ENCODE data around the gene BMI1. TPM values are rescaled to one million over a fixed set of nuclear protein-coding genes. Genes with fewer than 3 reads are reported as not detected.

The BMI1 gene
- total RNA-seq, 1 experiment from 2014 or later = 81.1 TPM

- no peaks in the 10 kb centered on the region for H3K9me2 ChIP-seq (ENCODE audit: insufficient read depth)
- no peak overlapping the region for H2AFZ ChIP-seq (ENCODE audit: low read depth, low read length, poor library complexity, severe bottlenecking)
- peaks cover 3 to 16% of the 10 kb centered on the region in 2 experiments; a peak in 2 of 4 replicates for H3K4me1 ChIP-seq (ENCODE audit: control insufficient read depth in 1 of 2, insufficient read depth in 2 of 2, low read length in 2 of 2)
- H3K27me3 ChIP-seq (ENCODE audit: insufficient read depth, low read length) = peaks cover 11% of the 10 kb centered on the region; the same call in 1 of the 2 replicates
- no TSS peak for BruUV-seq (replicated peaks)
- H4K20me1 ChIP-seq (ENCODE audit: insufficient read depth) = no peaks in the 10 kb centered on the region
- RAD21 ChIA-PET (ENCODE audit: low non-redundant PET in 1 of 2, low total read pairs in 2 of 2, uncharacterized antibody in 2 of 2, unreplicated experiment in 2 of 2) = no interaction called here
- no peaks in the 10 kb centered on the region for H3K9me3 ChIP-seq (ENCODE audit: control insufficient read depth in 1 of 2, insufficient read depth in 1 of 2, low read depth in 1 of 2, low read length in 2 of 2)
- H3K36me3 ChIP-seq (ENCODE audit: control insufficient read depth in 1 of 2, insufficient read depth in 2 of 2, low read length in 2 of 2) = no peaks in the 10 kb centered on the region
- no peak overlapping the region for H3K4me2 ChIP-seq (ENCODE audit: low read length)
- no peak for DNase-seq (ENCODE audit: low read depth, low spot score)
- no peak overlapping the region for H3K27ac ChIP-seq (ENCODE audit: low read depth, low read length)
- POLR2A ChIA-PET = no interaction called here
- CTCF ChIA-PET = no interaction called here
- TF ChIP-seq FOSL1 (IDR thresholded peaks at IDR 0.05; ENCODE audit: low read depth) = no peak
- no peak for ATAC-seq
- H3K79me2 ChIP-seq (ENCODE audit: insufficient read depth, low read length) = no peaks in the 10 kb centered on the region
- intact Hi-C loops (cut with micrococcal nuclease) = no loop called here
- H3K4me3 ChIP-seq (replicated peaks in 1 of 2; ENCODE audit: low read depth in 1 of 2, low read length in 2 of 2) = no peak overlapping the region
- H3K9ac ChIP-seq (ENCODE audit: low read length) = no peak overlapping the region
These were observed 21.5 kb downstream of the BMI1 start for GRCh38 chr10:22342421-22342820.

- ChIA-PET POLR2A (no interaction called here), RAD21 (ENCODE audit: low non-redundant PET in 1 of 2, low total read pairs in 2 of 2, uncharacterized antibody in 2 of 2, unreplicated experiment in 2 of 2) (no interaction called here), CTCF (no interaction called here)
- Histone ChIP-seq H3K27ac (ENCODE audit: low read depth, low read length) (no peak overlapping the region), H3K27me3 (ENCODE audit: insufficient read depth, low read length) (peaks cover 6% of the 10 kb centered on the region; the same call in 1 of the 2 replicates), H3K9ac (ENCODE audit: low read length) (no peak overlapping the region), H3K9me2 (ENCODE audit: insufficient read depth) (no peaks in the 10 kb centered on the region), H3K4me1 (ENCODE audit: control insufficient read depth in 1 of 2, insufficient read depth in 2 of 2, low read length in 2 of 2) (peaks cover 3 to 16% of the 10 kb centered on the region in 2 experiments; a peak in 2 of 4 replicates), H4K20me1 (ENCODE audit: insufficient read depth) (no peaks in the 10 kb centered on the region), H3K36me3 (ENCODE audit: control insufficient read depth in 1 of 2, insufficient read depth in 2 of 2, low read length in 2 of 2) (no peaks in the 10 kb centered on the region), H3K4me3 (replicated peaks in 1 of 2; ENCODE audit: low read depth in 1 of 2, low read length in 2 of 2) (no peak overlapping the region), H3K9me3 (ENCODE audit: control insufficient read depth in 1 of 2, insufficient read depth in 1 of 2, low read depth in 1 of 2, low read length in 2 of 2) (no peaks in the 10 kb centered on the region), H3K4me2 (ENCODE audit: low read length) (no peak overlapping the region), H2AFZ (ENCODE audit: low read depth, low read length, poor library complexity, severe bottlenecking) (no peak overlapping the region), H3K79me2 (ENCODE audit: insufficient read depth, low read length) (no peaks in the 10 kb centered on the region)
- ATAC-seq = no peak
- no TSS peak for BruUV-seq (replicated peaks)
- DNase-seq (ENCODE audit: low read depth, low spot score) = no peak
- no peak for TF ChIP-seq ZFX (IDR thresholded peaks at IDR 0.05)
- no peak for TF ChIP-seq EZH2 (IDR thresholded peaks at IDR 0.05)
- TF ChIP-seq EGR1 (IDR thresholded peaks at IDR 0.05; ENCODE audit: low read depth) = no peak
- TF ChIP-seq POLR2AphosphoS5 (IDR thresholded peaks at IDR 0.05; ENCODE audit: low read depth, low read length) = no peak
- TF ChIP-seq CEBPB (IDR thresholded peaks at IDR 0.05; ENCODE audit: low read depth) = no peak
- no peak for TF ChIP-seq SRF (IDR thresholded peaks at IDR 0.05; ENCODE audit: low read depth)
- TF ChIP-seq ELF1 (IDR thresholded peaks at IDR 0.05; ENCODE audit: borderline replicate concordance, low read depth) = no peak
- no peak for TF ChIP-seq SIN3A (IDR thresholded peaks at IDR 0.05; ENCODE audit: low read depth)
- no peak for TF ChIP-seq SP1 (IDR thresholded peaks at IDR 0.05; ENCODE audit: low read depth)
- intact Hi-C loops (cut with micrococcal nuclease) = no loop called here
These were observed 22.8 kb downstream of the BMI1 start for GRCh38 chr10:22343731-22344130.
